ENCODE results near the gene KCNN3.

DNA sequence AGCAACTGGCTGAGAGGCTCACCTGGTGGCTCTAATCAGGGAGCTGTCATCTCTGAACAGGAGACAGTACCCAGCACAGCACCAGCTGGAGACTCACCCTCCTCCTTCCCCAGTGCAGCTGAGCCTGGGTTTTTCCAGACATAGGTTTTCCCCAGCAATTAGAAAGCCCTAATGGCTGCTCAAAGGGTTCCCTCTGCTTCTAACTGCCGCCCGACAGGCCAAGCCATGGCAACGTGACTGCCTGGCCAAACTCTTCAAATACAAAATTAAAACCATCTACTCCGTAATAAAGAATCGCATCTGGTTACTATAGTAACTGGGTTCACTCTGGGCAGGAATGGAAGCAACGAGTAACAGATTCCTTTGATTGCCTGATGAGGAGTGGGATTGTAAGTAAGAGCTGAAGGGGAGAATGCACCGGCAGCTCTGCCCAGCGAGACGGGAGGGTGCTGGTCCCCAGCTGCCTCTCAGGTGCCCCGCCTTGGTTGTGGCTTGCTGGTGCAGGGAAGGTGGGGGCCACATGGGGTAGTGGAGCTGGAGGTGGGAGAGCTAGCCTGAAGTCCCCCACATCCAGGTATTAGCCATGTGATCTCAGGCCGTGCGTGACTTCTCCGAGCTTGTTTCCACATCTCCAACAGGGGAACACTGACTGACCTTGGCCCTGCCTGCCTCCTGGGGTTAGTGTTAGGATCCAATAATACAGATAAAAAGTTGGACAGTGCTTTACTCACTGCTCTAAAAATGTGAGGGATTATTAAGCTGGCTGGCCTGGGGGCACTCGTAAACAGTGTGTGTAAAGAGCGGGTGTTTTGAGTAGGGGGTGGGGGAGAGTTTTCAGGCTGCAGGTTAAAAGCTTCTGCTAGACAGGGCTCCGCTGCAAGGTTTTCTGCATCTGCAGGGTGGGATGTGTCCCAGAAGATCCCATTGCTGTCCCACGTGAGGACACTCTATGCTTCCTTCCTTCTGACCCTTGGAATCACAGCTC, 94.2 kb downstream of the KCNN3 start:
- TF ChIP-seq, protein P1, sequence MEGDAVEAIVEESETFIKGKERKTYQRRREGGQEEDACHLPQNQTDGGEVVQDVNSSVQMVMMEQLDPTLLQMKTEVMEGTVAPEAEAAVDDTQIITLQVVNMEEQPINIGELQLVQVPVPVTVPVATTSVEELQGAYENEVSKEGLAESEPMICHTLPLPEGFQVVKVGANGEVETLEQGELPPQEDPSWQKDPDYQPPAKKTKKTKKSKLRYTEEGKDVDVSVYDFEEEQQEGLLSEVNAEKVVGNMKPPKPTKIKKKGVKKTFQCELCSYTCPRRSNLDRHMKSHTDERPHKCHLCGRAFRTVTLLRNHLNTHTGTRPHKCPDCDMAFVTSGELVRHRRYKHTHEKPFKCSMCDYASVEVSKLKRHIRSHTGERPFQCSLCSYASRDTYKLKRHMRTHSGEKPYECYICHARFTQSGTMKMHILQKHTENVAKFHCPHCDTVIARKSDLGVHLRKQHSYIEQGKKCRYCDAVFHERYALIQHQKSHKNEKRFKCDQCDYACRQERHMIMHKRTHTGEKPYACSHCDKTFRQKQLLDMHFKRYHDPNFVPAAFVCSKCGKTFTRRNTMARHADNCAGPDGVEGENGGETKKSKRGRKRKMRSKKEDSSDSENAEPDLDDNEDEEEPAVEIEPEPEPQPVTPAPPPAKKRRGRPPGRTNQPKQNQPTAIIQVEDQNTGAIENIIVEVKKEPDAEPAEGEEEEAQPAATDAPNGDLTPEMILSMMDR (IDR thresholded peaks at IDR 0.05; ENCODE audit: poor library complexity, severe bottlenecking), result no peak
- TF ChIP-seq POLR2AphosphoS5 (IDR thresholded peaks at IDR 0.05) (no peak), EP300 (conservative IDR thresholded peaks at IDR 0.05; ENCODE audit: poor library complexity, severe bottlenecking) (peak; percentile 37), SMC3 (conservative IDR thresholded peaks at IDR 0.05; ENCODE audit: poor library complexity) (no peak), EZH2 (IDR thresholded peaks at IDR 0.05; ENCODE audit: borderline replicate concordance, insufficient read depth, low read length, poor library complexity, severe bottlenecking) (no peak), TAF1 (IDR thresholded peaks at IDR 0.05; ENCODE audit: low read depth) (no peak), RAD21 (conservative IDR thresholded peaks at IDR 0.05) (peak; percentile 25), MXI1 (conservative IDR thresholded peaks at IDR 0.05; ENCODE audit: poor library complexity, severe bottlenecking) (no peak)
- TF ChIP-seq, protein P2, sequence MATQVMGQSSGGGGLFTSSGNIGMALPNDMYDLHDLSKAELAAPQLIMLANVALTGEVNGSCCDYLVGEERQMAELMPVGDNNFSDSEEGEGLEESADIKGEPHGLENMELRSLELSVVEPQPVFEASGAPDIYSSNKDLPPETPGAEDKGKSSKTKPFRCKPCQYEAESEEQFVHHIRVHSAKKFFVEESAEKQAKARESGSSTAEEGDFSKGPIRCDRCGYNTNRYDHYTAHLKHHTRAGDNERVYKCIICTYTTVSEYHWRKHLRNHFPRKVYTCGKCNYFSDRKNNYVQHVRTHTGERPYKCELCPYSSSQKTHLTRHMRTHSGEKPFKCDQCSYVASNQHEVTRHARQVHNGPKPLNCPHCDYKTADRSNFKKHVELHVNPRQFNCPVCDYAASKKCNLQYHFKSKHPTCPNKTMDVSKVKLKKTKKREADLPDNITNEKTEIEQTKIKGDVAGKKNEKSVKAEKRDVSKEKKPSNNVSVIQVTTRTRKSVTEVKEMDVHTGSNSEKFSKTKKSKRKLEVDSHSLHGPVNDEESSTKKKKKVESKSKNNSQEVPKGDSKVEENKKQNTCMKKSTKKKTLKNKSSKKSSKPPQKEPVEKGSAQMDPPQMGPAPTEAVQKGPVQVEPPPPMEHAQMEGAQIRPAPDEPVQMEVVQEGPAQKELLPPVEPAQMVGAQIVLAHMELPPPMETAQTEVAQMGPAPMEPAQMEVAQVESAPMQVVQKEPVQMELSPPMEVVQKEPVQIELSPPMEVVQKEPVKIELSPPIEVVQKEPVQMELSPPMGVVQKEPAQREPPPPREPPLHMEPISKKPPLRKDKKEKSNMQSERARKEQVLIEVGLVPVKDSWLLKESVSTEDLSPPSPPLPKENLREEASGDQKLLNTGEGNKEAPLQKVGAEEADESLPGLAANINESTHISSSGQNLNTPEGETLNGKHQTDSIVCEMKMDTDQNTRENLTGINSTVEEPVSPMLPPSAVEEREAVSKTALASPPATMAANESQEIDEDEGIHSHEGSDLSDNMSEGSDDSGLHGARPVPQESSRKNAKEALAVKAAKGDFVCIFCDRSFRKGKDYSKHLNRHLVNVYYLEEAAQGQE (IDR thresholded peaks at IDR 0.05; ENCODE audit: borderline replicate concordance), result peak; percentile 74
